Activated T-helper 2 cell treated with anti-CD3 and anti-CD28 coated beads, Interferon-gamma antibody, Interleukin-2, Interleukin-4, amounts not matched to agents 10 μg/mL and 5 μg/mL and 100 μg/mL, durations not matched to agents 14 hours and 24 hours and 36 hours (primary cell): Measurements from ENCODE around the gene GLOD5. TPM values are rescaled to one million over a fixed set of nuclear protein-coding genes. Genes with fewer than 3 reads are reported as not detected.

ENCODE experiments used
- DNase-seq: peaks from one replicate; pipeline ENCODE4 v3.0.0; 2021; ENCODE audit warnings: low spot score
- H3K27ac Mint-ChIP-seq: one replicate; pipeline ENCODE4 v1.8.0; 2021; ENCODE audit warnings: mixed read lengths
- H3K27me3 Mint-ChIP-seq: one replicate; pipeline ENCODE4 v1.8.0; 2021; ENCODE audit warnings: low read depth, mixed read lengths
- H3K36me3 Mint-ChIP-seq: one replicate; pipeline ENCODE4 v1.8.0; 2021; ENCODE audit warnings: low read depth, mixed read lengths
- H3K4me1 Mint-ChIP-seq: one replicate; pipeline ENCODE4 v1.8.0; 2021; ENCODE audit warnings: low read depth, mixed read lengths
- H3K4me3 Mint-ChIP-seq: one replicate; pipeline ENCODE4 v1.8.0; 2021; ENCODE audit warnings: low read depth, mild to moderate bottlenecking, moderate library complexity, mixed read lengths
- H3K9me3 Mint-ChIP-seq: one replicate; pipeline ENCODE4 v1.8.0; 2021; ENCODE audit warnings: mixed read lengths
- intact Hi-C: fragments of 100-400 bp; cut with micrococcal nuclease; formaldehyde crosslinking; loops from one replicate; pipeline ENCODE4 v1.15.1; 2023
- total RNA-seq: library from RNA; stranded (reverse); gene quantifications from 2 replicates; pipeline ENCODE4 v1.2.3, GENCODE V29; 2022

GLOD5 gene
- total RNA-seq, 1 donor from 2014 or later, result not detected

- no peaks in the 10 kb centered on the region for H3K27me3 Mint-ChIP-seq
- DNase-seq, result no peak
- peak overlapping the region; percentile 89 for H3K4me3 Mint-ChIP-seq
- peaks cover 15% of the 10 kb centered on the region for H3K4me1 Mint-ChIP-seq
- H3K36me3 Mint-ChIP-seq, result peaks cover 3% of the 10 kb centered on the region
- peak overlapping the region; percentile 93 for H3K27ac Mint-ChIP-seq
- H3K9me3 Mint-ChIP-seq, result no peaks in the 10 kb centered on the region
- intact Hi-C loops, result loop anchor here (1.0 to 5.0 kb wide), 5 partner anchors 14 to 220 kb away; partner anchors contain the start of gene OTUD5
These were observed 24.7 kb upstream of the GLOD5 start for GRCh38 chrX:48736878-48737212.

- peak; percentile 86 for DNase-seq
- Mint-ChIP-seq H3K27ac (peak overlapping the region; percentile 93), H3K9me3 (no peaks in the 10 kb centered on the region), H3K36me3 (peaks cover 3% of the 10 kb centered on the region), H3K4me1 (peaks cover 15% of the 10 kb centered on the region), H3K27me3 (no peaks in the 10 kb centered on the region), H3K4me3 (peak overlapping the region; percentile 89)
- intact Hi-C loops, result loop anchor here (1.0 to 5.0 kb wide), 5 partner anchors 14 to 220 kb away; partner anchors contain the start of gene OTUD5
These were observed 24.2 kb upstream of the GLOD5 start for GRCh38 chrX:48737213-48737938.

- H3K4me3 Mint-ChIP-seq, result peak overlapping the region; percentile 89
- H3K4me1 Mint-ChIP-seq, result peaks cover 15% of the 10 kb centered on the region
- H3K36me3 Mint-ChIP-seq, result peaks cover 3% of the 10 kb centered on the region
- intact Hi-C loops, result loop anchor here (1.0 to 5.0 kb wide), 5 partner anchors 13 to 219 kb away; partner anchors contain the start of gene OTUD5
- peak overlapping the region; percentile 93 for H3K27ac Mint-ChIP-seq
- no peaks in the 10 kb centered on the region for H3K9me3 Mint-ChIP-seq
- no peaks in the 10 kb centered on the region for H3K27me3 Mint-ChIP-seq
- no peak for DNase-seq
These were observed 23.6 kb upstream of the GLOD5 start for GRCh38 chrX:48737940-48738339.

GRCh38 chrX:48741834-48742233 is 19.7 kb upstream of the GLOD5 start:
- Mint-ChIP-seq H3K9me3 (no peaks in the 10 kb centered on the region), H3K4me3 (no peak overlapping the region), H3K27ac (no peak overlapping the region), H3K36me3 (no peaks in the 10 kb centered on the region), H3K27me3 (no peaks in the 10 kb centered on the region), H3K4me1 (peaks cover 6% of the 10 kb centered on the region)
- intact Hi-C loops, result no loop called here
- DNase-seq, result no peak

GRCh38 chrX:48745222-48745621 is 16.3 kb upstream of the GLOD5 start:
- Mint-ChIP-seq H3K4me3 (no peak overlapping the region), H3K9me3 (no peaks in the 10 kb centered on the region), H3K4me1 (peaks cover 3% of the 10 kb centered on the region), H3K27me3 (no peaks in the 10 kb centered on the region), H3K27ac (no peak overlapping the region), H3K36me3 (no peaks in the 10 kb centered on the region)
- no peak for DNase-seq
- intact Hi-C loops, result no loop called here

- H3K4me1 Mint-ChIP-seq, result peaks cover 7% of the 10 kb centered on the region
- H3K4me3 Mint-ChIP-seq, result no peak overlapping the region
- DNase-seq, result no peak
- H3K36me3 Mint-ChIP-seq, result no peaks in the 10 kb centered on the region
- intact Hi-C loops, result no loop called here
- H3K27ac Mint-ChIP-seq, result no peak overlapping the region
- H3K27me3 Mint-ChIP-seq, result no peaks in the 10 kb centered on the region
- no peaks in the 10 kb centered on the region for H3K9me3 Mint-ChIP-seq
These were observed 14.0 kb upstream of the GLOD5 start for GRCh38 chrX:48747415-48748016.

- intact Hi-C loops, result no loop called here
- no peaks in the 10 kb centered on the region for H3K36me3 Mint-ChIP-seq
These were observed 12.4 kb upstream of the GLOD5 start for GRCh38 chrX:48749182-48749581.

GRCh38 chrX:48751343-48751742 is 10.2 kb upstream of the GLOD5 start:
- H3K4me3 Mint-ChIP-seq, result no peak overlapping the region
- peaks cover 7% of the 10 kb centered on the region for H3K4me1 Mint-ChIP-seq
- H3K36me3 Mint-ChIP-seq, result no peaks in the 10 kb centered on the region
- no peak for DNase-seq
- no peaks in the 10 kb centered on the region for H3K9me3 Mint-ChIP-seq
- H3K27me3 Mint-ChIP-seq, result peaks cover 3% of the 10 kb centered on the region
- intact Hi-C loops, result loop anchor here (1.0 to 2.0 kb wide), 2 partner anchors 14 to 39 kb away; no protein-coding TSS in a partner anchor
- H3K27ac Mint-ChIP-seq, result no peak overlapping the region

More at GRCh38 chrX:48749182-48749581, 12.4 kb upstream of the GLOD5 start:
- no peak for DNase-seq
- Mint-ChIP-seq H3K4me1 (peaks cover 7% of the 10 kb centered on the region), H3K9me3 (no peaks in the 10 kb centered on the region), H3K27ac (no peak overlapping the region), H3K4me3 (no peak overlapping the region), H3K27me3 (no peaks in the 10 kb centered on the region)

GRCh38 chrX:48752498-48752897 is 9.0 kb upstream of the GLOD5 start:
- DNase-seq, result no peak
- H3K27ac Mint-ChIP-seq, result no peak overlapping the region
- peaks cover 3% of the 10 kb centered on the region for H3K27me3 Mint-ChIP-seq
- intact Hi-C loops, result no loop called here
- H3K4me1 Mint-ChIP-seq, result peaks cover 7% of the 10 kb centered on the region
- no peaks in the 10 kb centered on the region for H3K36me3 Mint-ChIP-seq
- no peaks in the 10 kb centered on the region for H3K9me3 Mint-ChIP-seq
- H3K4me3 Mint-ChIP-seq, result no peak overlapping the region

- H3K27me3 Mint-ChIP-seq, result peaks cover 3% of the 10 kb centered on the region
- no peaks in the 10 kb centered on the region for H3K9me3 Mint-ChIP-seq
- no peak overlapping the region for H3K27ac Mint-ChIP-seq
- H3K4me3 Mint-ChIP-seq, result no peak overlapping the region
- DNase-seq, result no peak
- H3K4me1 Mint-ChIP-seq, result peaks cover 7% of the 10 kb centered on the region
- intact Hi-C loops, result no loop called here
- H3K36me3 Mint-ChIP-seq, result no peaks in the 10 kb centered on the region
These were observed 7.8 kb upstream of the GLOD5 start for GRCh38 chrX:48753708-48754228.

GRCh38 chrX:48754238-48754637 is 7.3 kb upstream of the GLOD5 start:
- intact Hi-C loops, result no loop called here
- no peak overlapping the region for H3K27ac Mint-ChIP-seq
- no peak overlapping the region for H3K4me3 Mint-ChIP-seq
- H3K4me1 Mint-ChIP-seq, result peaks cover 7% of the 10 kb centered on the region
- no peak for DNase-seq
- no peaks in the 10 kb centered on the region for H3K9me3 Mint-ChIP-seq
- no peaks in the 10 kb centered on the region for H3K36me3 Mint-ChIP-seq
- peaks cover 3% of the 10 kb centered on the region for H3K27me3 Mint-ChIP-seq

- Mint-ChIP-seq H3K27ac (no peak overlapping the region), H3K4me3 (no peak overlapping the region), H3K9me3 (no peaks in the 10 kb centered on the region), H3K36me3 (no peaks in the 10 kb centered on the region), H3K27me3 (peaks cover 2% of the 10 kb centered on the region), H3K4me1 (no peaks in the 10 kb centered on the region)
- intact Hi-C loops, result no loop called here
- no peak for DNase-seq
These were observed 7.7 kb downstream of the GLOD5 start for GRCh38 chrX:48769230-48769629.

- H3K4me3 Mint-ChIP-seq, result no peak overlapping the region
- H3K27ac Mint-ChIP-seq, result no peak overlapping the region
- peaks cover 1% of the 10 kb centered on the region for H3K27me3 Mint-ChIP-seq
- no peak for DNase-seq
- H3K4me1 Mint-ChIP-seq, result no peaks in the 10 kb centered on the region
- H3K36me3 Mint-ChIP-seq, result no peaks in the 10 kb centered on the region
- H3K9me3 Mint-ChIP-seq, result no peaks in the 10 kb centered on the region
- intact Hi-C loops, result no loop called here
These were observed 8.7 kb downstream of the GLOD5 start for GRCh38 chrX:48770296-48770695.
